AG04450 (cell line): ENCODE results near the gene TBC1D16. TPM values are rescaled to one million over a fixed set of nuclear protein-coding genes. Genes with fewer than 3 reads are reported as not detected.

ENCODE experiments used
- CTCF ChIA-PET: fragments of 300-600, 350-600 bp; formaldehyde crosslinking; extraction: SDS; loops from one replicate; lab custom pipeline; 2022; ENCODE audit warnings: antibody characterized with exemption, inconsistent platforms; lab: Charles Lee
- POLR2A ChIA-PET: fragments of 350-600 bp; formaldehyde crosslinking; extraction: SDS; loops from one replicate; lab custom pipeline; 2021; ENCODE audit warnings: antibody characterized with exemption, inconsistent platforms; lab: Yijun Ruan, JAX
- DNase-seq: peaks from one replicate; pipeline ENCODE4 v3.0.0-alpha.2; 2011; ENCODE audit warnings: low read depth, low spot score
- H3K27ac ChIP-seq: one replicate; pipeline ENCODE4 v1.5.1; 2012; ENCODE audit warnings: low read depth, low read length, control low read depth
- H3K27me3 ChIP-seq: one replicate; pipeline ENCODE4 v1.6.0; 2012; ENCODE audit warnings: low read length; ENCODE audit not compliant: control insufficient read depth, insufficient read depth
- H3K4me3 ChIP-seq: 2 replicates; pipeline ENCODE4 v1.5.1; 2011; ENCODE audit warnings: mild to moderate bottlenecking, low read depth, low read length, control low read depth
- H3K9me3 ChIP-seq: 2 replicates; pipeline ENCODE4 v1.5.1; 2012; ENCODE audit warnings: low read length; ENCODE audit not compliant: control insufficient read depth, insufficient read depth
- polyA plus RNA-seq: library from polyadenylated mRNA; depleted of rRNA; stranded (reverse); fragments of >200 nt; gene quantifications from 2 replicates; pipeline ENCODE4 v1.2.3, GENCODE V29; 2011
- TF ChIP-seq, protein P1 (sequence below): IDR thresholded peaks from 2 replicates; pipeline ENCODE4 v1.5.1; 2011; ENCODE audit warnings: low read depth, low read length, control low read depth, inconsistent platforms

TBC1D16 gene
- polyA plus RNA-seq, 1 experiment, result 10.9 TPM

DNA sequence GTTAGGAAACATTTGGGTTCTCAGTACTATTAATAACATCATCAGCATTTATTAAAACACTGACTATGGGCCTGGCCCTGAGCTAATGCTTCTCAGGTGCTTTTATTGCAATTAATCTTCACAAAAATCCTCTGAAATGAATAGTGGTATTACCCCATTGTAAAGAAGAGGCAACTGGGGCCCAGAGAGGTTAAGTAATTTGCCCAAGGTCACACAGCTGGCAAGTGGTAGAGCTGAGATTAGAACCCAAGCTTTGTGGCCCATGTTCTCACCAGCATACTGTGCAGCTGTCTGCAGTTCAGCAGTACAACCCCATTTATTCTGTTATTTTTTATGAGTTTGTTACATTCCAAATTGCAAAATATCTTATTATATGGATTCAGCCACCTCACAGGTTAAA, 82.3 kb downstream of the TBC1D16 start:
- no peak for DNase-seq
- CTCF ChIA-PET, result interaction anchor here (1.3 kb wide), 1 partner anchor 52 kb away, joined by 3 read pairs; no protein-coding TSS in a partner anchor
- TF ChIP-seq, protein P1, sequence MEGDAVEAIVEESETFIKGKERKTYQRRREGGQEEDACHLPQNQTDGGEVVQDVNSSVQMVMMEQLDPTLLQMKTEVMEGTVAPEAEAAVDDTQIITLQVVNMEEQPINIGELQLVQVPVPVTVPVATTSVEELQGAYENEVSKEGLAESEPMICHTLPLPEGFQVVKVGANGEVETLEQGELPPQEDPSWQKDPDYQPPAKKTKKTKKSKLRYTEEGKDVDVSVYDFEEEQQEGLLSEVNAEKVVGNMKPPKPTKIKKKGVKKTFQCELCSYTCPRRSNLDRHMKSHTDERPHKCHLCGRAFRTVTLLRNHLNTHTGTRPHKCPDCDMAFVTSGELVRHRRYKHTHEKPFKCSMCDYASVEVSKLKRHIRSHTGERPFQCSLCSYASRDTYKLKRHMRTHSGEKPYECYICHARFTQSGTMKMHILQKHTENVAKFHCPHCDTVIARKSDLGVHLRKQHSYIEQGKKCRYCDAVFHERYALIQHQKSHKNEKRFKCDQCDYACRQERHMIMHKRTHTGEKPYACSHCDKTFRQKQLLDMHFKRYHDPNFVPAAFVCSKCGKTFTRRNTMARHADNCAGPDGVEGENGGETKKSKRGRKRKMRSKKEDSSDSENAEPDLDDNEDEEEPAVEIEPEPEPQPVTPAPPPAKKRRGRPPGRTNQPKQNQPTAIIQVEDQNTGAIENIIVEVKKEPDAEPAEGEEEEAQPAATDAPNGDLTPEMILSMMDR, result no peak
- H3K4me3 ChIP-seq, result no peak overlapping the region
- no peaks in the 10 kb centered on the region for H3K27me3 ChIP-seq
- POLR2A ChIA-PET, result no interaction called here
- H3K9me3 ChIP-seq, result no peaks in the 10 kb centered on the region; the same call in 1 of the 2 replicates
- H3K27ac ChIP-seq, result no peak overlapping the region

DNA sequence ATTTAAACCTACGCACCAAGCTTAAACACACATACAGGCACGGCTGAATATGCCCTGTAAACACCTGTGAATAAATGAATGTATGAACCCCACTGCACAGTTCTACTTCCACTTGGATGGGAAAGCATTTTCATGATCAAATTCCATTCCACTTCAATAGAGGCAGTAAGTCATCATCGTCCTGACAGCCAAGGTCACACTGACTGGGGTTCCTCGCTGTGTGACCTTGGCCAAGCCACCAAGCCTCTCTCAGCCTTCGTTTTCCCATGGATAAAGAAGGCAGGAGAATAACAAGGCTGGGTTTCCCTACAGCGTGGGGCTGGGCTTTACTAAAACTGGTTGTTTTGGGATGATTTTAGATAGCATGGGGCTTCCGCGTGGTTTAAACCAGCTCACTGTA, 82.8 kb downstream of the TBC1D16 start:
- Histone ChIP-seq H3K4me3 (no peak overlapping the region), H3K27me3 (no peaks in the 10 kb centered on the region), H3K9me3 (no peaks in the 10 kb centered on the region; the same call in 1 of the 2 replicates), H3K27ac (no peak overlapping the region)
- ChIA-PET POLR2A (no interaction called here), CTCF (interaction anchor here (1.3 kb wide), 1 partner anchor 53 kb away, joined by 3 read pairs; no protein-coding TSS in a partner anchor)
- TF ChIP-seq, protein P1, result no peak
- DNase-seq, result no peak

DNA sequence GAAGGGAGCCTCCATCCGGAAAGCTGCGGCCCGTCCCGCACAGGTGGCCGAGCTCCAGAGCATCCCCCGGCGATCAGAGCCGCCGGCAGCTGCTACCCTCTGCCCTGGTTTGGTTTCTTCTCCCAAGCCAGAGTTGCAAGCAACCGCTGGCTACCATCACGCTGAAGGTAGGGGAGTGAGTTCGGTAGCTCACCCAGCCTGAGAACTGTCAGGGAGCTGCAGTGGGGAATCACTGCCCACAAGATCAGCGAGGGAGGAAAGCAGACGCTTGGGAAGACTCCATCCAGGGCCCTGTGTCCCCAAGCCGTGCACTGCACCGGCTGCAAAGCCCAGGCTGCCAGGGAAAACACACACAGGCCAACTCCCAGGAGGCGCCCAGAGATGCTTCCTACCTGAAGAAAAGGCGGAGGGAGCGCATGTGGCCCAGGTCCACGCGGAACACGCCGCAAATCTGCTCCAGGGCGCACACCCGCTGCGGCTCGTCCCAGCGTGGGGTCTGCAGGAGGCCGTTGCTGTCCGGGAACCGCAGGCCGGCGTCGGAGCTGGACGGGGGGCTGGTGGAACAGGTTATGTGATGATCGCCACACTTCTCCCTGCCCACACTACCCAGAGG, 83.3 kb downstream of the TBC1D16 start:
- CTCF ChIA-PET, result no interaction called here

DNA sequence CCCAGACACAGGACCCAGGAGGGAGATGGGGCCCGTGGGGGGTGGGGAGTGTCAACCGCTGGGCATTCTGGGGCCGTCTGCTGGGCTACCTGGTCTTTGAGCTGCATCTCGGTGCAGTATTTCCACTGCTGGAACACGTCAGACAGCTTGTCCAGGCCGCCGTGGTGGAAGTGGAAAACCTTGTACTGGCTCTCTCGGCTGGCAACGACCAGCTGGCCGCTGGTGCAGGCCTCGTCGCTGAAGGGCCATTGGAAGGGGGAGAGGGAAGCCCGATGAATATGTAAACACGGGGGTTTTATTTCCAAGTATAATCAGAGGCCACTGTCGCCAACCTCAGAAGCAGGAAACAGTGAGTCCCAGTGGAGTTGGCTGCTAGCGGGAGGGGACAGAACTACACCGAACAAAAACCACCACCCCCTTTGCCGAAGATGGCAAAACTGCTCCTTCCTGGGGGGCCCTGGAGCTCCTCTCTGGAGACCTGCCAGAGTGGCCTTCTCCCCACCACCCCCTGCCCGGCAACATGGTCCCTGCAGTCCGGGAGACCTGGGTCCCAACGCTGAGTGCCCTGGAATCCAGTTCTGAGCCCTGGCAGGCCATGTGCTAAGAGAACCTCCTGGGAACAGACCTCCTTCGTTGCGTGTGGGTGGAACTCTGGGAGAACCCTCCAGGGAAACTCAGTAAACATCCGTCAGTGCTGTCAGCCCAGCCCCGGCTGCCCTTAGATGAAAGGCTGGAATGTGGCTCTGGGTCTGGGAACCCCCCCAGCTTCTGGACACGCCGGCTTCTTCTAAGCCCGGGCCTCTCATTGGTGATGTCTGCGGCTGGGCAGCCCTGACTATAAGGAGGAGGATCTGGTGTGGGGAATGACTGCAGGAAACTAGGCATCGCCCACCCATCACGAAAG, 84.1 kb downstream of the TBC1D16 start:
- CTCF ChIA-PET, result no interaction called here
- POLR2A ChIA-PET, result interaction anchor here (1.2 to 1.5 kb wide), 2 partner anchors 37 to 42 kb away, joined by 3 to 5 read pairs; no protein-coding TSS in a partner anchor

More for the DNA sequence above, 83.3 kb downstream of the TBC1D16 start:
- Histone ChIP-seq H3K27ac (peak overlapping the region; percentile 61), H3K9me3 (no peaks in the 10 kb centered on the region; the same call in 1 of the 2 replicates), H3K27me3 (no peaks in the 10 kb centered on the region), H3K4me3 (no peak overlapping the region)
- TF ChIP-seq, protein P1, result no peak
- no peak for DNase-seq
- POLR2A ChIA-PET, result interaction anchor here (1.2 to 1.5 kb wide), 2 partner anchors 36 to 41 kb away, joined by 3 to 5 read pairs; no protein-coding TSS in a partner anchor

More for the DNA sequence above, 84.1 kb downstream of the TBC1D16 start:
- Histone ChIP-seq H3K4me3 (no peak overlapping the region), H3K9me3 (no peaks in the 10 kb centered on the region; the same call in 1 of the 2 replicates), H3K27ac (peak overlapping the region; percentile 61), H3K27me3 (no peaks in the 10 kb centered on the region)
- peak; percentile 61 for DNase-seq
- TF ChIP-seq, protein P1, result no peak
